ENCODE measurements around the gene DIABLO.

Gene DIABLO

GRCh38 chr12:122202017-122202416 lies 23.8 kb downstream of the DIABLO start:
- Histone ChIP-seq H3K27ac (ENCODE audit: poor library complexity, severe bottlenecking) (no peak overlapping the region), H3K36me3 (ENCODE audit: low read depth) (0 out of 2 replicates have a peak, but pooled peaks cover 2% of the 10 kb centered on the region), H3K27me3 (ENCODE audit: insufficient read depth, poor library complexity, severe bottlenecking) (no peaks in the 10 kb centered on the region), H3K4me3 (ENCODE audit: severe bottlenecking) (no peak overlapping the region), H3K9me3 (ENCODE audit: severe bottlenecking) (no peaks in the 10 kb centered on the region), H3K4me1 (ENCODE audit: insufficient read depth, poor library complexity, severe bottlenecking) (peaks cover 8% of the 10 kb centered on the region)
- DNase-seq (ENCODE audit: low spot score) (no peak), ATAC-seq (ENCODE audit: low read depth) (no peak)
- TF ChIP-seq, protein P1, sequence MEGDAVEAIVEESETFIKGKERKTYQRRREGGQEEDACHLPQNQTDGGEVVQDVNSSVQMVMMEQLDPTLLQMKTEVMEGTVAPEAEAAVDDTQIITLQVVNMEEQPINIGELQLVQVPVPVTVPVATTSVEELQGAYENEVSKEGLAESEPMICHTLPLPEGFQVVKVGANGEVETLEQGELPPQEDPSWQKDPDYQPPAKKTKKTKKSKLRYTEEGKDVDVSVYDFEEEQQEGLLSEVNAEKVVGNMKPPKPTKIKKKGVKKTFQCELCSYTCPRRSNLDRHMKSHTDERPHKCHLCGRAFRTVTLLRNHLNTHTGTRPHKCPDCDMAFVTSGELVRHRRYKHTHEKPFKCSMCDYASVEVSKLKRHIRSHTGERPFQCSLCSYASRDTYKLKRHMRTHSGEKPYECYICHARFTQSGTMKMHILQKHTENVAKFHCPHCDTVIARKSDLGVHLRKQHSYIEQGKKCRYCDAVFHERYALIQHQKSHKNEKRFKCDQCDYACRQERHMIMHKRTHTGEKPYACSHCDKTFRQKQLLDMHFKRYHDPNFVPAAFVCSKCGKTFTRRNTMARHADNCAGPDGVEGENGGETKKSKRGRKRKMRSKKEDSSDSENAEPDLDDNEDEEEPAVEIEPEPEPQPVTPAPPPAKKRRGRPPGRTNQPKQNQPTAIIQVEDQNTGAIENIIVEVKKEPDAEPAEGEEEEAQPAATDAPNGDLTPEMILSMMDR (IDR thresholded peaks at IDR 0.05; ENCODE audit: poor library complexity, severe bottlenecking), result no peak

DNA sequence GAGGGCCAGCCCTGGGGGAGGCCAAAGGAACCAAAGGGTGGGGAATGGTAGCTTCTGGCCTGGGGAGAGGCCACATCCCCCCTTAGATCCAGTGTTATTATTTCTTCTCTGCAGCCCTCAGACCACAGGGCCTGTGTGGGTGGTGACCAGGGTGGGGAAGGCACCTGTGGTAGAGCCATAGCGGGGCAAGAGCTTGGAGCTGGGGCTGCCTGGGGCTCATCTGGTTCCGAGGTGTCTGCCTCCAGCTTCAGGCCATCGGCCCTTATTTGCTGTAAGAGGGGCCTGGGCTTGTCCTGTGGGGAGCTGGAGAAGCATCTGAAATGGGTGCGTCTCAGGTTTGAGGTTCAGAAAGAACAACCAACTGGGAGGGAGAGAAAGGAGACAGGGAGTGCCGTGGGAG lies 24.5 kb downstream of the DIABLO start:
- Histone ChIP-seq H3K36me3 (ENCODE audit: low read depth) (no peaks in the 10 kb centered on the region), H3K4me3 (ENCODE audit: severe bottlenecking) (no peak overlapping the region), H3K27me3 (ENCODE audit: insufficient read depth, poor library complexity, severe bottlenecking) (no peaks in the 10 kb centered on the region), H3K4me1 (ENCODE audit: insufficient read depth, poor library complexity, severe bottlenecking) (peaks cover 8% of the 10 kb centered on the region), H3K9me3 (ENCODE audit: severe bottlenecking) (no peaks in the 10 kb centered on the region), H3K27ac (ENCODE audit: poor library complexity, severe bottlenecking) (no peak overlapping the region)
- TF ChIP-seq, protein P1 (IDR thresholded peaks at IDR 0.05; ENCODE audit: poor library complexity, severe bottlenecking), result no peak
- ATAC-seq (ENCODE audit: low read depth) (no peak), DNase-seq (ENCODE audit: low spot score) (no peak)

DNA sequence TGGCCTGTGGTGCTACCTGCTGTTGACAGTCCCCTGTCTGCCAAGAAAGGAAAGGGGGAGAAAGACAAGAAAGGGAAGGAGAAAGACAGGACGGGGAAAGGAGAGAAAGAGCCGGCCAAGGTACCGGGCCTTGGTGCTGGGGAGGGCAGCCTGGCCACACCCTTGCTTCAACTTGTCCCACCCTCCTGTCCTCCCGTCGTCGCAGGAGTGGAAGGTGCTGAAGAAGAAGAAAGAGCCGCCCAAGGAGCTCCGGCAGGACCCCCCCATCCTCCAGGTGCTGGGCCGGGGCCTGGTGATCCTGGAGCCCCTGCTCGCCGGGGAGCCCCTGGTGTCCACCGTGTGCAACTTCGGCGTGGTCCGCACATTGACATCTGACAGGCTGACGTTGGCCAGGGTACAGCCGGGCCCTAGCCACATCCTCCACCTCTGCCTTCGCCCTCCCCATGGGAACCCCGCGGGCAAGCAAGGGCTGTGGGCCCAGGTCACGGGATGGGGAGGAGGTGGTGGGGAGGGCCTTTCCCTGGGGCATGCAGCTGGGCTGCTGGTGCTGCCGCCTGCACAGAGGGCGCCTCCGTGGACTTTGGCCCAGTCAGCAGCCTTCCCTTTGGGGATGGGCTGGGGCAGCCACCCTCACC lies 25.2 kb downstream of the DIABLO start:
- Histone ChIP-seq H3K4me1 (ENCODE audit: insufficient read depth, poor library complexity, severe bottlenecking) (peaks cover 8% of the 10 kb centered on the region), H3K36me3 (ENCODE audit: low read depth) (no peaks in the 10 kb centered on the region)
- no peak for DNase-seq (ENCODE audit: low spot score)

GRCh38 chr12:122199484-122200355 lies 26.1 kb downstream of the DIABLO start:
- Histone ChIP-seq H3K4me3 (ENCODE audit: severe bottlenecking) (no peak overlapping the region), H3K27me3 (ENCODE audit: insufficient read depth, poor library complexity, severe bottlenecking) (no peaks in the 10 kb centered on the region), H3K9me3 (ENCODE audit: severe bottlenecking) (peaks cover 2% of the 10 kb centered on the region), H3K27ac (ENCODE audit: poor library complexity, severe bottlenecking) (no peak overlapping the region), H3K36me3 (ENCODE audit: low read depth) (no peaks in the 10 kb centered on the region), H3K4me1 (ENCODE audit: insufficient read depth, poor library complexity, severe bottlenecking) (peaks cover 8% of the 10 kb centered on the region)
- DNase-seq (ENCODE audit: low spot score) (no peak), ATAC-seq (ENCODE audit: low read depth) (no peak)
- TF ChIP-seq, protein P1 (IDR thresholded peaks at IDR 0.05; ENCODE audit: poor library complexity, severe bottlenecking), result no peak

More for the DNA sequence above, 25.2 kb downstream of the DIABLO start:
- Histone ChIP-seq H3K4me3 (ENCODE audit: severe bottlenecking) (no peak overlapping the region), H3K27me3 (ENCODE audit: insufficient read depth, poor library complexity, severe bottlenecking) (no peaks in the 10 kb centered on the region), H3K27ac (ENCODE audit: poor library complexity, severe bottlenecking) (no peak overlapping the region), H3K9me3 (ENCODE audit: severe bottlenecking) (peaks cover under 1% of the 10 kb centered on the region)
- no peak for ATAC-seq (ENCODE audit: low read depth)
- TF ChIP-seq, protein P1 (IDR thresholded peaks at IDR 0.05; ENCODE audit: poor library complexity, severe bottlenecking), result no peak
